Naive thymus-derived CD4-positive, alpha-beta T cell (primary cell): ENCODE measurements around the gene DHRS7B. TPM values are rescaled to one million over a fixed set of nuclear protein-coding genes. Genes with fewer than 3 reads are reported as not detected.

ENCODE experiments used
- ATAC-seq: fragments of 150-1000 bp; cut with Tn5 transposase; 2 replicates; pipeline ENCODE4 v1.10.0; 2021; ENCODE audit warnings: mild to moderate bottlenecking, moderate library complexity
- CTCF ChIA-PET: fragments of 350-600 bp; sonication (Branson Sonifier 250); formaldehyde crosslinking; loops from one replicate; lab custom pipeline; 2021; ENCODE audit warnings: antibody characterized with exemption; lab: Charles Lee
- POLR2A ChIA-PET: fragments of 350-600 bp; sonication (Branson Sonifier 250); formaldehyde crosslinking; loops from one replicate; lab custom pipeline; 2021; ENCODE audit warnings: antibody characterized with exemption, inconsistent platforms; lab: Charles Lee
- DNase-seq, 9 donors: peaks; one replicate each; pipeline versions ENCODE4 v3.0.0 to v3.0.0-alpha.2; 2020 to 2022; ENCODE audit warnings: mixed read lengths in 1 of 9
- H3K27ac ChIP-seq: one replicate; pipeline ENCODE4 v1.7.0; 2013; ENCODE audit warnings: mild to moderate bottlenecking, low read depth, low read length, moderate library complexity
- H3K27me3 ChIP-seq, 2 donors: one replicate each; pipeline ENCODE4 v1.7.0; 2013; ENCODE audit warnings: low read length in 2 of 2, mild to moderate bottlenecking in 2 of 2, moderate library complexity in 2 of 2; ENCODE audit not compliant: control insufficient read depth in 2 of 2, insufficient read depth in 2 of 2
- H3K36me3 ChIP-seq, 3 experiments: 1 replicate in 2 of 3; 2 replicates in 1 of 3; pipeline ENCODE4 v1.7.0; 2013; ENCODE audit warnings: low read length in 3 of 3, mild to moderate bottlenecking in 3 of 3, moderate library complexity in 1 of 3; ENCODE audit not compliant: insufficient read depth in 3 of 3, control insufficient read depth in 2 of 3
- H3K4me1 ChIP-seq, 2 donors: one replicate each; pipeline ENCODE4 v1.7.0; 2013; ENCODE audit warnings: low read length in 2 of 2, mild to moderate bottlenecking in 2 of 2, moderate library complexity in 1 of 2; ENCODE audit not compliant: control insufficient read depth in 2 of 2, insufficient read depth in 2 of 2
- H3K4me3 ChIP-seq: 2 replicates; pipeline ENCODE4 v1.7.0; 2013; ENCODE audit warnings: mild to moderate bottlenecking, low read length
- H3K9me3 ChIP-seq, 3 experiments: 1 replicate in 2 of 3; 2 replicates in 1 of 3; pipeline ENCODE4 v1.7.0; 2013; ENCODE audit warnings: low read length in 3 of 3; ENCODE audit not compliant: control insufficient read depth in 2 of 3
- H3K27ac Mint-ChIP-seq, 9 donors: one replicate each; pipeline ENCODE4 v1.8.0; 2020 to 2022; ENCODE audit warnings: mixed read lengths in 9 of 9, mild to moderate bottlenecking in 8 of 9, moderate library complexity in 5 of 9, inconsistent platforms in 2 of 9
- H3K27me3 Mint-ChIP-seq, 5 donors: one replicate each; pipeline ENCODE4 v1.8.0; 2021 to 2022; ENCODE audit warnings: mixed read lengths in 5 of 5, mild to moderate bottlenecking in 1 of 5
- H3K36me3 Mint-ChIP-seq, 5 donors: one replicate each; pipeline ENCODE4 v1.8.0; 2020 to 2022; ENCODE audit warnings: mixed read lengths in 5 of 5, mild to moderate bottlenecking in 3 of 5, inconsistent platforms in 1 of 5
- H3K4me1 Mint-ChIP-seq, 7 donors: one replicate each; pipeline ENCODE4 v1.8.0; 2020 to 2022; ENCODE audit warnings: mixed read lengths in 7 of 7, mild to moderate bottlenecking in 3 of 7, inconsistent platforms in 1 of 7
- H3K4me3 Mint-ChIP-seq, 10 donors: one replicate each; pipeline ENCODE4 v1.8.0; 2020 to 2022; ENCODE audit warnings: mild to moderate bottlenecking in 10 of 10, mixed read lengths in 10 of 10, moderate library complexity in 6 of 10, inconsistent platforms in 2 of 10
- H3K9me3 Mint-ChIP-seq, 11 donors: one replicate each; pipeline ENCODE4 v1.8.0; 2020 to 2022; ENCODE audit warnings: mixed read lengths in 11 of 11, mild to moderate bottlenecking in 4 of 11, inconsistent platforms in 1 of 11, moderate library complexity in 1 of 11
- intact Hi-C, 2 donors: fragments of 100-400 bp; cut with micrococcal nuclease; formaldehyde crosslinking; loops; one replicate each; pipeline ENCODE4 v1.15.1; 2023
- polyA plus RNA-seq, 2 donors: library from polyadenylated mRNA; unstranded; fragments of 300-500 nt; fragmentation: Illumina TruSeq; gene quantifications; one replicate each; pipeline ENCODE4 v1.2.3, GENCODE V29; 2021
- total RNA-seq, 6 experiments: library from RNA in 5 of 6; stranded (reverse) in 5 of 6; gene quantifications; 1 replicate in 5 of 6; 2 replicates in 1 of 6; pipeline ENCODE4 v1.2.3 and lab custom pipeline; 2021 to 2026

DHRS7B gene
- total and polyA plus RNA-seq, 7 experiments from 2014 or later: 5.9 to 15.1 (median 10.0) TPM

DNA sequence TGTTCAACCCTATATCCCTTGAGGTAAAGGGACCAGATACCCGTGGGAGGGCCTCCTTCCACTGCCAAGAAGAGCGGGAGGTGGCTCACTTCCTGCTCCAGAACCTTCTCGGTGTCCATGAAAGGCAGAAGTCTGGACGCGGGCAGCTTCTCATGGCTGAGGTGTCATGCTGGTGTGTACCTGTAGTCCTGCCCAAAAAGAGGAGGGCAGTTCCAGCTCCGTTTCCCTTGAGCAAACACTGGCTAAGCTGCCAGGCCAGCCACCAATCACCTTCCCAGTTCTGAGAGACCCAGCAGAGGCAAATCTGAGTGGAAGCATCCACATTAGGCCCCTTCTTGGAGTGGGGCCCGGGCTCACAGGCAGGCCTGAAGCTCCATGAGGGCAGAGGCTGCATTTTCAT lies 81.6 kb downstream of the DHRS7B start:
- peaks cover 0 to 8% (median 0%) of the 10 kb centered on the region in 5 donors for H3K36me3 Mint-ChIP-seq
- ChIA-PET CTCF (no interaction called here), POLR2A (interaction anchor here (0.8 kb wide), 1 partner anchor 39 kb away, joined by 3 read pairs; no protein-coding TSS in a partner anchor)
- no peaks in the 10 kb centered on the region for H3K27me3 Mint-ChIP-seq
- ATAC-seq: no peak
- Histone ChIP-seq H3K4me3 (no peak overlapping the region), H3K36me3 (peaks cover 0 to 33% (median 0%) of the 10 kb centered on the region in 3 experiments), H3K27ac (no peak overlapping the region), H3K27me3 (no peaks in the 10 kb centered on the region), H3K9me3 (no peaks in the 10 kb centered on the region), H3K4me1 (peaks cover 19 to 21% of the 10 kb centered on the region in 2 donors)
- H3K4me1 Mint-ChIP-seq: peaks cover 32 to 72% (median 61%) of the 10 kb centered on the region in 7 donors
- H3K4me3 Mint-ChIP-seq: no peak overlapping the region
- intact Hi-C loops: no loop called here
- H3K27ac Mint-ChIP-seq: peak overlapping the region in 1 of 9 donors; percentile 70
- no peak for DNase-seq
- no peaks in the 10 kb centered on the region for H3K9me3 Mint-ChIP-seq

DNA sequence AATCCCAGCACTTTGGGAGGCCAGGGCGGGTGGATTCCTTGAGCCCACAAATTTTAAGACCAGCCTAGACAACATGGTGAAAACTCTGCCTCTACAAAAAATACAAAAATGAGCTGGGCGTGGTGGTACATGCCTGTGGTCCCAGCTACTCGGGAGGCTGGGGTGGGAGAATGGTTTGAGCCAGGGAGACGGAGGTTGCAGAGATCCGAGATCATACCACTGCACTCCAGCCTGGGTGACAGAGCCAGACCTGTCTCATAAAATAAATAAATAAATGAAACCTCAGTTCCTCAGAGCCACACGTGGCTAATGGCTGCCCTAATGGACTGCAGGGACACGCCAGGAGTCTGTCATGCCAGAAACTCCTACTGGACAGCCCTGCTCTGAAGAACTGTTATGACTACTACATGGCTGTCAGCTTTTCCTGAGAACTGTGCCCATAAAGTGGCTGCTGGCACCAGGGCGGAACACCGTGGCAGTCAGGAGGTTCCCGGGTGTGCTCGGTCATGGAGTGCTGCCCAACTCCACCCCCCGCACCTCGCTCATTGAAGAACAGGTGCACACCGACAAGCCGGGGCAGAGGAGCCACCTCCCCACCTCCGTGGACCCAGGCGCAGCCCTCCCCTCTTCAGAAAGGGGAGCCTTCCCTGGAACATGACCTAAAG lies 82.9 kb downstream of the DHRS7B start:
- Mint-ChIP-seq H3K4me3 (peak overlapping the region in 1 of 10 donors; percentile 29), H3K27ac (peak overlapping the region in 2 of 9 donors; percentile 39 to 46), H3K27me3 (no peaks in the 10 kb centered on the region), H3K9me3 (no peaks in the 10 kb centered on the region), H3K36me3 (peaks cover 0 to 8% (median 0%) of the 10 kb centered on the region in 5 donors), H3K4me1 (peaks cover 34 to 67% (median 58%) of the 10 kb centered on the region in 7 donors)
- intact Hi-C loops: no loop called here
- H3K36me3 ChIP-seq: peaks cover 0 to 37% (median 0%) of the 10 kb centered on the region in 3 experiments
- H3K27me3 ChIP-seq: no peaks in the 10 kb centered on the region
- POLR2A ChIA-PET: no interaction called here
- ATAC-seq: no peak
- H3K27ac ChIP-seq: no peak overlapping the region
- no peak for DNase-seq
- CTCF ChIA-PET: no interaction called here
- no peaks in the 10 kb centered on the region for H3K9me3 ChIP-seq
- H3K4me3 ChIP-seq: no peak overlapping the region
- H3K4me1 ChIP-seq: peaks cover 20 to 21% of the 10 kb centered on the region in 2 donors

GRCh38 chr17:21210411-21211076 lies 83.8 kb downstream of the DHRS7B start:
- H3K27ac Mint-ChIP-seq: peak overlapping the region in 4 of 9 donors; percentile 12 to 46 (median 41)
- H3K9me3 ChIP-seq: no peaks in the 10 kb centered on the region
- peaks cover 0 to 8% (median 0%) of the 10 kb centered on the region in 5 donors for H3K36me3 Mint-ChIP-seq
- DNase-seq: no peak
- H3K27me3 Mint-ChIP-seq: no peaks in the 10 kb centered on the region
- ATAC-seq: no peak
- no peaks in the 10 kb centered on the region for H3K27me3 ChIP-seq
- POLR2A ChIA-PET: interaction anchor here (0.6 to 1.4 kb wide), 2 partner anchors 69 to 80 kb away, joined by 3 to 4 read pairs; no protein-coding TSS in a partner anchor
- intact Hi-C loops: no loop called here
- peaks cover 33 to 67% (median 57%) of the 10 kb centered on the region in 7 donors for H3K4me1 Mint-ChIP-seq
- CTCF ChIA-PET: no interaction called here
- peaks cover 25 to 29% of the 10 kb centered on the region in 2 donors for H3K4me1 ChIP-seq
- H3K4me3 Mint-ChIP-seq: peak overlapping the region in 5 of 10 donors; percentile 8 to 44 (median 35)
- H3K36me3 ChIP-seq: peaks cover 0 to 37% (median 0%) of the 10 kb centered on the region in 3 experiments
- H3K4me3 ChIP-seq: no peak overlapping the region
- no peaks in the 10 kb centered on the region for H3K9me3 Mint-ChIP-seq
- no peak overlapping the region for H3K27ac ChIP-seq

GRCh38 chr17:21211825-21212479 lies 85.2 kb downstream of the DHRS7B start:
- no peak for DNase-seq
- peaks cover 33 to 71% (median 56%) of the 10 kb centered on the region in 7 donors for H3K4me1 Mint-ChIP-seq
- H3K27ac ChIP-seq: peak overlapping the region; percentile 97
- no peak overlapping the region for H3K4me3 ChIP-seq
- ChIA-PET CTCF (no interaction called here), POLR2A (interaction anchor here (0.8 to 3.5 kb wide), 4 partner anchors 41 to 104 kb away, joined by 3 to 9 read pairs (median 4); partner anchors contain the start of gene NATD1)
- peaks cover 25 to 32% of the 10 kb centered on the region in 2 donors for H3K4me1 ChIP-seq
- no peaks in the 10 kb centered on the region for H3K9me3 ChIP-seq
- H3K27ac Mint-ChIP-seq: peak overlapping the region in 5 of 9 donors; percentile 43 to 90 (median 76)
- H3K27me3 Mint-ChIP-seq: no peaks in the 10 kb centered on the region
- peaks cover 0 to 37% (median 0%) of the 10 kb centered on the region in 3 experiments for H3K36me3 ChIP-seq
- peak overlapping the region; percentile 71 to 97 (median 92) for H3K4me3 Mint-ChIP-seq
- H3K9me3 Mint-ChIP-seq: no peaks in the 10 kb centered on the region
- no peak for ATAC-seq
- H3K36me3 Mint-ChIP-seq: peaks cover 0 to 8% (median 0%) of the 10 kb centered on the region in 5 donors
- H3K27me3 ChIP-seq: no peaks in the 10 kb centered on the region
- intact Hi-C loops: no loop called here

DNA sequence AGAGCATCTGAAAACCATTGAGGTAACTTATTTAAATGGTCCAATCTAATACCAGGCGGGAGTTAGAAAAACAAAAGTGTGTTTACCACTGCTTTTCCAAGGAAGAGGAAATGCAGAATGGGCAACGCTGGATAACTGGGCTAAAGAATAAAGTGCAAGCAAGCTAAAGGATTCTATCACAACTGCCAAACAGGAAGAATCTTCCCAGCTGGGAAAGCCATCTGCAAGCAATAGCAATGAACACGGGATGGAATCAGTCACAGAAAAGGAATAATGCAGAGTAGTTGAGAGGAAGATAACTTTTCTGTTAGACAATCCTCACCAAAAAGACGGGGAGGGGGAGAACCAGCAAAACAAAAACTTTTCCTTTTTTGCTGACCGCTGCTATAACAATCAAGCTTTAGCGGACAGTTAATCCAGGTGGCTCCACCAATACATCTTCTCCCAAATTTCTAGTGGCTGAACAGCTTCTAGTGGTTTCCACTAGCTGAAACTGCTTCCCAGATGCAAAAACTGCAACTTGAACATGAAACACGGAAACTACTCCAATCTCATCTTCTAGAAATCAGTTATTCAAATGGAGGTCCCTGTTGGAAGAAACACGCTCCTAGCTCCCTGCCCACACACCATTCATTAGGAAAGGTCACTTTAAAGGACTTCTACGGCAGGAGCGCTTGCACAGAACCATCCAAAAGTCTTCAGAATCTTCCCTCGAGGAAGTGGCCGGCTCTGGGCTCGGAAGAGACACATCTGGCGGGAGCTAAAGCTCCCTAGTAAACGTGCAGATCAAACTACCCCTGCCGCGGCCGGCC lies 86.3 kb downstream of the DHRS7B start:
- Histone ChIP-seq H3K4me3 (peak overlapping the region; percentile 93), H3K27ac (peak overlapping the region; percentile 97), H3K27me3 (no peaks in the 10 kb centered on the region), H3K9me3 (no peaks in the 10 kb centered on the region), H3K4me1 (peaks cover 25 to 32% of the 10 kb centered on the region in 2 donors), H3K36me3 (peaks cover 0 to 37% (median 0%) of the 10 kb centered on the region in 3 experiments)
- ChIA-PET CTCF (interaction anchor here (0.6 to 0.9 kb wide), 2 partner anchors 33 to 244 kb away, joined by 3 to 4 read pairs; no protein-coding TSS in a partner anchor), POLR2A (interaction anchor here (0.6 to 3.5 kb wide), 9 partner anchors 21 to 943 kb away, joined by 3 to 9 read pairs (median 4); partner anchors contain the start of genes DHRS7B, NATD1 and USP22)
- ATAC-seq (no peak), DNase-seq (no peak)
- peak overlapping the region; percentile 14 to 94 (median 88) for H3K27ac Mint-ChIP-seq
- peak overlapping the region; percentile 90 to 97 (median 92) for H3K4me3 Mint-ChIP-seq
- no peaks in the 10 kb centered on the region for H3K27me3 Mint-ChIP-seq
- peaks cover 38 to 81% (median 55%) of the 10 kb centered on the region in 7 donors for H3K4me1 Mint-ChIP-seq
- intact Hi-C loops: no loop called here
- H3K36me3 Mint-ChIP-seq: peaks cover 0 to 8% (median 0%) of the 10 kb centered on the region in 5 donors
- no peaks in the 10 kb centered on the region for H3K9me3 Mint-ChIP-seq
